Body of pancreas (tissue), 4 donors: Measurements from ENCODE around the gene SEMA3D. TPM values are rescaled to one million over a fixed set of nuclear protein-coding genes. Genes with fewer than 3 reads are reported as not detected.

Experiments
- ATAC-seq: fragments of 150-250 bp; one replicate; pipeline ENCODE4 v1.9.1; 2016
- DNase-seq, 4 donors: peaks; one replicate each; pipeline ENCODE4 v3.0.0-alpha.2; 2019
- H3K27ac ChIP-seq, 4 donors: fragments of 200-600 bp; sonication (generic); 1 replicate in 3 of 4; 2 replicates in 1 of 4; pipeline versions ENCODE4 v1.5.1 to v1.6.1; 2016 to 2019; ENCODE audit warnings: mild to moderate bottlenecking in 1 of 4, mixed read lengths in 1 of 4, moderate library complexity in 1 of 4
- H3K27me3 ChIP-seq, 2 donors: fragments of 200-600 bp; sonication (generic); one replicate each; pipeline ENCODE4 v1.6.0; 2016; ENCODE audit warnings: mild to moderate bottlenecking in 1 of 2
- H3K36me3 ChIP-seq, 2 donors: fragments of 200-600 bp; sonication (generic); replicated peaks in 1 of 2; 2 replicates each; pipeline ENCODE4 v1.5.1; 2016; ENCODE audit warnings: low read depth in 2 of 2; ENCODE audit not compliant: insufficient read depth in 1 of 2
- H3K4me1 ChIP-seq: fragments of 200-600 bp; sonication (generic); one replicate; pipeline ENCODE4 v1.6.0; 2016
- H3K4me3 ChIP-seq, 2 donors: fragments of 200-600 bp; sonication (generic); 1 replicate in 1 of 2; 2 replicates in 1 of 2; pipeline ENCODE4 v1.5.1; 2016 to 2019
- H3K9me3 ChIP-seq, 3 donors: fragments of 200-600 bp; sonication (generic); 1 replicate in 2 of 3; 2 replicates in 1 of 3; pipeline ENCODE4 v1.5.1; 2016
- POLR2A ChIP-seq, 3 donors: fragments of 450-650 bp; IDR thresholded peaks; one replicate each; pipeline ENCODE4 v1.6.1; 2016; ENCODE audit warnings: antibody characterized with exemption in 3 of 3, mild to moderate bottlenecking in 2 of 3
- WGBS, 2 donors: methylation state at CpG; one replicate each; pipeline ENCODE4 v1.1.5; 2017; 5-methylcytosine and 5-hydroxymethylcytosine counted together
- intact Hi-C: fragments of 100-400 bp; cut with DNase I; formaldehyde crosslinking; loops from one replicate; pipeline ENCODE4 v1.15.1; 2023
- total RNA-seq, 2 donors: library from RNA; depleted of rRNA; stranded (reverse); fragments of >200 nt; gene quantifications; one replicate each; pipeline ENCODE4 v1.1.0, GENCODE V29; 2016
- TF ChIP-seq, protein P1 (sequence below), 7 experiments: fragments of 450-650 bp in 4 of 7; fragments of 200-600 bp in 3 of 7; sonication (generic) in 3 of 7; IDR thresholded peaks; one replicate each; pipeline ENCODE4 v1.5.1; 2016 to 2019; ENCODE audit warnings: antibody characterized with exemption in 7 of 7

SEMA3D gene
- total RNA-seq, 2 donors from 2014 or later, result 0.66 to 1.3 TPM

DNA sequence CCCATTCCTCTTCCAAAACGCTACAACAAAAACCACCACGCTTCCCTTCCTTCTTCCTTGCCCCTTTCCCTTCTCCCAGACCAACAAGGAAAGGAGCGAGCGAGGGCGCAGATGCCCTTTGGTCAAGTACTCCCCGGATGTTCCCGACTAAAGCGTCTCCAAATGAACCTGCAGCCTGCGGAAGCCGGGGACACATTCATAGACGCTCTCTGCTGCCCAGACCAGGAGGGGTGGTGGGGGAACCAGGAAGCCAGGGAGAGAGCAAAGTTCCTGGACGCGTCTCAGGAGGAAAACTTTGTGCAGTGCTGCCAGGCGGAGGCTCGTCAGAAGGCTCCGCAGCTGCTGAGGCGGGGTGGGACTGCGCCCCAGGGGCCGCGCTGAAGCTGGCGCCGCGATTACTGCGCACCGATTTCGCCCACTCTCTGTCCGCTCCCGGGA, 754 bp downstream of the SEMA3D start:
- WGBS, 2 donors, result 0 to 1% methylated on average over 8 to 28 of the region's 28 CpGs
- no peaks in the 10 kb centered on the region for H3K27me3 ChIP-seq
- no peak overlapping the region for H3K27ac ChIP-seq
- DNase-seq, result peak in 2 of 4 donors; percentile 9 to 12
- no peak overlapping the region for H3K4me3 ChIP-seq
- H3K36me3 ChIP-seq, result no peaks in the 10 kb centered on the region
- H3K9me3 ChIP-seq, result no peaks in the 10 kb centered on the region
- ATAC-seq, result peak; percentile 36
- intact Hi-C loops, result no loop called here
- TF ChIP-seq, protein P1, sequence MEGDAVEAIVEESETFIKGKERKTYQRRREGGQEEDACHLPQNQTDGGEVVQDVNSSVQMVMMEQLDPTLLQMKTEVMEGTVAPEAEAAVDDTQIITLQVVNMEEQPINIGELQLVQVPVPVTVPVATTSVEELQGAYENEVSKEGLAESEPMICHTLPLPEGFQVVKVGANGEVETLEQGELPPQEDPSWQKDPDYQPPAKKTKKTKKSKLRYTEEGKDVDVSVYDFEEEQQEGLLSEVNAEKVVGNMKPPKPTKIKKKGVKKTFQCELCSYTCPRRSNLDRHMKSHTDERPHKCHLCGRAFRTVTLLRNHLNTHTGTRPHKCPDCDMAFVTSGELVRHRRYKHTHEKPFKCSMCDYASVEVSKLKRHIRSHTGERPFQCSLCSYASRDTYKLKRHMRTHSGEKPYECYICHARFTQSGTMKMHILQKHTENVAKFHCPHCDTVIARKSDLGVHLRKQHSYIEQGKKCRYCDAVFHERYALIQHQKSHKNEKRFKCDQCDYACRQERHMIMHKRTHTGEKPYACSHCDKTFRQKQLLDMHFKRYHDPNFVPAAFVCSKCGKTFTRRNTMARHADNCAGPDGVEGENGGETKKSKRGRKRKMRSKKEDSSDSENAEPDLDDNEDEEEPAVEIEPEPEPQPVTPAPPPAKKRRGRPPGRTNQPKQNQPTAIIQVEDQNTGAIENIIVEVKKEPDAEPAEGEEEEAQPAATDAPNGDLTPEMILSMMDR (IDR thresholded peaks at IDR 0.05), result no peak
- no peak for TF ChIP-seq POLR2A (IDR thresholded peaks at IDR 0.05)
- H3K4me1 ChIP-seq, result peaks cover 22% of the 10 kb centered on the region

DNA sequence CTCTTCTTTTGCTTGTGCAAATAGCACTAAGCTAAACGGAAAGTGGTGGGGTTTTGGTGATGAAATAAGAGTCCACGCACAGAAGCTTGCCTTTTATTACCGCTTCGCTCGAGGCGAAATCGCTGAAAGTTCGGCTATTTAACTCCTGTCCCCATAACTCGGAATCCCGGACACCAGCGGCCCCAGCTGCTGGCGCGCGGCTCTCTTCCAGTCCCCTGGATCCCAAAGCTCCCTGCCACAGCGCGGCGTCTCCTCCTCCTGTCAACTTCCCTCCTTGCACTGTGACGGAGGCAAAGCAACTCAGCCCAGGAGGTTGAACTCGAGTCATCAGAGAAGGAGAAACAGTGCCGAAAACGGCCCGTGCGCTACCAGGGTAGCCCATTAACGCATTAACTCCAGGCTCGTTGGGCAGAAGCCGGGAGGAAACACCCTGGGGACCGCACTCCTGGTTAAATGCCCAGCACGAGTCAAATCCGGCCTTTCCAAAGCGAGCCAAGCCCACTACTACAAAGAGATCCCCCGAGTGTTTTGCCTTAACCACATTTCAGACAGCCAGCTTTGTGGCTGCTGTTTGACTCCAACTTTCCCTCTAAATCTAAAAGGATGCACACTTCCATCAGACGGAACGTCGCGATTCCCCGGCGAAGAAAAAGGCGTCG, 1.3 kb downstream of the SEMA3D start:
- intact Hi-C loops, result no loop called here
- DNase-seq, result peak in 3 of 4 donors; percentile 14 to 21 (median 17)
- no peaks in the 10 kb centered on the region for H3K9me3 ChIP-seq
- no peak overlapping the region for H3K4me3 ChIP-seq
- peaks cover 22% of the 10 kb centered on the region for H3K4me1 ChIP-seq
- 1% methylated on average over 34 to 39 of the region's 39 CpGs for WGBS, 2 donors
- TF ChIP-seq, protein P1 (IDR thresholded peaks at IDR 0.05), result no peak
- no peak for TF ChIP-seq POLR2A (IDR thresholded peaks at IDR 0.05)
- no peak overlapping the region for H3K27ac ChIP-seq
- no peaks in the 10 kb centered on the region for H3K27me3 ChIP-seq
- ATAC-seq, result no peak
- H3K36me3 ChIP-seq, result no peaks in the 10 kb centered on the region

DNA sequence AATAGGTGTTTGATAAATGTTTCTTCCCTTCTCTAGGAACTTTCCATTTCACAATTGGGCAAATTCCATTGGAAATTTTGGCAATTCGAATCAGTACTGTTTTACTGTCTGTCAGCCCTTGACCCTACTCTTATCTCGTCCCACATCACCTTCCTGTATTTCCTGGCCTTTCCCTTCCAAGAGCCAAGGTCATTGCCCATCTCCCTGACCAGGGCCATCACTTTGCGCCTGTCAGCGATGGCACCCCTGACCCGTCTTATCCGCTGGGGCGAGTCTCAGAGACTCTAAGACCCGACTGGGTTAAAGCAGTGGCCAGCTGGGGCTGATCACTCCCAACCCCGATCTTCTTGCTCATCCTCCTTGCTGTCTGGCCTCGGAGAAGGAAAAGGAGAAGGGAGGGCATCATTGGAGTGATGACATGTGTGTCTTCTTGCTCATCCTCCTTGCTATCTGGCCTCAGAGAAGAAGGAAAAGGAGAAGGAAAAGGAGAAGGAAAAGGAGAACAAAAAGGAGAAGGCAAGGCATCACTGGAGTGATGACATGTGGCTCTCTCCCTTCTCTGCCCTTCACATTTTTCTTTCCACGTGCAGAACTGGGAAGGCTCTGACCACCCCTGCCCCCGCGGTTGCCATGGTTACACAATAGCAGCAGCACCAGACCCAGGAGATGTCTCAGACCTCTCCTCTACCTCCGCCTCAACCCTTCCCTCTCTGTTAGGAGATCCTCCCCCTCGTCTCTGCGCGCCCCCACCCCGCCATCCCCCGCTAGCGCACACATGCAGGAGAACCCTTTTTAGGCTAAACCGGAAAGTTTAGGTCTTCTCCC, 2.0 kb downstream of the SEMA3D start:
- Histone ChIP-seq H3K36me3 (no peaks in the 10 kb centered on the region), H3K4me1 (peaks cover 22% of the 10 kb centered on the region), H3K27ac (no peak overlapping the region), H3K4me3 (no peak overlapping the region), H3K27me3 (no peaks in the 10 kb centered on the region), H3K9me3 (no peaks in the 10 kb centered on the region)
- DNase-seq (peak in 2 of 4 donors; percentile 7 to 13), ATAC-seq (no peak)
- intact Hi-C loops, result no loop called here
- TF ChIP-seq POLR2A (IDR thresholded peaks at IDR 0.05), result no peak
- TF ChIP-seq, protein P1 (IDR thresholded peaks at IDR 0.05), result no peak
- WGBS, 2 donors, result 28 to 35% methylated on average over 20 to 21 of the region's 21 CpGs

DNA sequence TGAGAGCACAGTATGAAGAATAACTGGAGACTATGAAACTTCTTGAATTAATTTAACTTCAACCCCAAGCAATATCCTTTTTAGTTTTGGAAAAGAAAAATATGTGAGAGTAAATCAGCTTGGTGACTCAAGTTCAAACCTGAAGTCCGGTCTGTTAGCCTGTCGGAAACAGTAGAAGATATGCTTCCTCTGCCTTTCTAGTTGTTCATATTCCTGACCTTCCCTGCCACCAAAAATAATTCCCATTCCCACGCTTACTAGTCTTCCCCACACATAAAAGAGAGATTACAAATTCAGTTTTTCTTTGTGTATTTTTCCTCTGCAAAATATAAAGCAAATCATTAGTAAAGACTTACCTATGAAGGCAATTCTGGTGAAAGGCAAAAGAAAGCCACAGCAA, 3.6 kb downstream of the SEMA3D start:
- Histone ChIP-seq H3K27me3 (no peaks in the 10 kb centered on the region), H3K27ac (no peak overlapping the region), H3K4me1 (peaks cover 22% of the 10 kb centered on the region), H3K4me3 (no peak overlapping the region), H3K9me3 (peaks cover 0 to 10% (median 0%) of the 10 kb centered on the region in 3 donors), H3K36me3 (no peaks in the 10 kb centered on the region)
- intact Hi-C loops, result no loop called here
- no peak for TF ChIP-seq POLR2A (IDR thresholded peaks at IDR 0.05)
- TF ChIP-seq, protein P1 (IDR thresholded peaks at IDR 0.05), result no peak
- no peak for ATAC-seq
- no peak for DNase-seq
- WGBS, 2 donors, result 68 to 78% methylated on average over 3 of the region's 3 CpGs
